K562 (cell line): ENCODE results near the gene SNRNP48. TPM values are rescaled to one million over a fixed set of nuclear protein-coding genes. Genes with fewer than 3 reads are reported as not detected.

Experiments
- ATAC-seq: fragments of 200-7000 bp; cut with Tn5 transposase; 3 replicates; pipeline ENCODE4 v1.9.1; 2020; ENCODE audit warnings: moderate library complexity
- BruUV-seq: library from RNA; stranded (reverse); fragments of 400-500 nt; replicated peaks from 2 replicates; lab custom pipeline; 2021; lab: Mats Ljungman, UMichigan
- CTCF ChIA-PET: fragments of 300-600 bp; formaldehyde crosslinking; extraction: SDS; loops from one replicate; lab custom pipeline; 2021; ENCODE audit warnings: low intra/inter-chr PET ratio; lab: Yijun Ruan, JAX
- POLR2A ChIA-PET: fragments of 300-600, 350-650 bp; sonication (Branson Sonifier 250); formaldehyde crosslinking; extraction: SDS; loops from one replicate; lab custom pipeline; 2021; ENCODE audit warnings: antibody characterized with exemption, inconsistent platforms; lab: Yijun Ruan, JAX
- DNase-seq, 4 experiments: peaks; one replicate each; pipeline versions ENCODE4 v3.0.0 to v3.0.0-alpha.2; 2011 to 2018; ENCODE audit warnings: low spot score in 3 of 4, mixed read lengths in 3 of 4; ENCODE audit errors: extremely low read depth in 1 of 4
- FAIRE-seq: peaks from 2 replicates; lab custom pipeline; 2011; peaks lifted over from hg19 to GRCh38; lab: Jason Lieb, UNC
- H2AFZ ChIP-seq: 2 replicates; pipeline ENCODE4 v1.6.0; 2011; ENCODE audit warnings: low read depth, low read length, control low read depth, inconsistent platforms
- H3K27ac ChIP-seq: fragments of 200-600 bp; 3 replicates; pipeline ENCODE4 v1.8.0; 2011; ENCODE audit warnings: low read depth, mild to moderate bottlenecking, control low read depth, inconsistent platforms, low read length, moderate library complexity, mixed read lengths; ENCODE audit errors: extremely low read depth
- H3K27me3 ChIP-seq, 2 experiments: fragments of 300-600 bp in 1 of 2; 2 replicates in 1 of 2; 3 replicates in 1 of 2; pipeline versions ENCODE4 v1.6.0 to v1.8.0; 2011; ENCODE audit warnings: inconsistent platforms in 2 of 2, low read length in 2 of 2, mild to moderate bottlenecking in 1 of 2, mixed read lengths in 1 of 2, moderate library complexity in 1 of 2; ENCODE audit not compliant: control insufficient read depth in 2 of 2, insufficient read depth in 2 of 2
- H3K36me3 ChIP-seq: fragments of 300-600 bp; 3 replicates; pipeline ENCODE4 v1.8.0; 2011; ENCODE audit warnings: mild to moderate bottlenecking, low read length, inconsistent platforms; ENCODE audit not compliant: control insufficient read depth, insufficient read depth
- H3K4me1 ChIP-seq, 2 experiments: fragments of 200-600 bp in 1 of 2; replicated peaks in 1 of 2; 2 replicates in 1 of 2; 3 replicates in 1 of 2; pipeline versions ENCODE4 v1.5.1 to v1.8.0; 2011; ENCODE audit warnings: inconsistent platforms in 2 of 2, low read length in 2 of 2, mild to moderate bottlenecking in 1 of 2, mixed read lengths in 1 of 2, moderate library complexity in 1 of 2; ENCODE audit not compliant: control insufficient read depth in 2 of 2, insufficient read depth in 2 of 2
- H3K4me2 ChIP-seq: 2 replicates; pipeline ENCODE4 v1.6.1; 2011; ENCODE audit warnings: low read length, control low read depth, inconsistent platforms, mixed read lengths; ENCODE audit not compliant: insufficient read depth
- H3K4me3 ChIP-seq: fragments of 200-600 bp; sonication (generic), shearing (Covaris generic); 2 replicates; pipeline ENCODE4 v1.5.1; 2016; ENCODE audit warnings: control low read depth, inconsistent platforms
- H3K79me2 ChIP-seq: fragments of 200-600 bp; 3 replicates; pipeline ENCODE4 v1.8.0; 2011; ENCODE audit warnings: low read length, inconsistent platforms; ENCODE audit not compliant: control insufficient read depth, insufficient read depth
- H3K9ac ChIP-seq, 2 experiments: 2 replicates each; pipeline versions ENCODE4 v1.6.0 to v1.6.1; 2011; ENCODE audit warnings: low read depth in 2 of 2, low read length in 2 of 2, control low read depth in 1 of 2, inconsistent platforms in 1 of 2, mild to moderate bottlenecking in 1 of 2, mixed read lengths in 1 of 2; ENCODE audit not compliant: insufficient read depth in 1 of 2
- H3K9me1 ChIP-seq: one replicate; pipeline ENCODE4 v1.6.0; 2011; ENCODE audit warnings: inconsistent platforms, mild to moderate bottlenecking, low read length, moderate library complexity; ENCODE audit not compliant: control insufficient read depth, insufficient read depth
- H3K9me3 ChIP-seq: replicated peaks from 2 replicates; pipeline ENCODE4 v1.5.1; 2011; ENCODE audit warnings: low read depth, low read length, inconsistent platforms; ENCODE audit not compliant: control insufficient read depth, insufficient read depth
- H4K20me1 ChIP-seq: replicated peaks from 2 replicates; pipeline ENCODE4 v1.6.1; 2011; ENCODE audit warnings: low read length, inconsistent platforms, mixed read lengths; ENCODE audit not compliant: control insufficient read depth, insufficient read depth
- GTF2B ChIP-seq: IDR thresholded peaks from 2 replicates; pipeline ENCODE4 v1.6.1; 2011; ENCODE audit not compliant: insufficient read length; ENCODE audit errors: extremely low read depth
- NFATC3 ChIP-seq: fragments of 450-650 bp; IDR thresholded peaks from 2 replicates; pipeline ENCODE4 v1.6.1; 2017; ENCODE audit warnings: mild to moderate bottlenecking
- NFXL1 ChIP-seq: fragments of 450-650 bp; formaldehyde crosslinking; IDR thresholded peaks from 2 replicates; pipeline ENCODE4 v1.4.0; 2021; ENCODE audit warnings: mild to moderate bottlenecking
- NR2C2 ChIP-seq, 2 experiments: fragments of 200-800 bp in 1 of 2; sonication (Bioruptor generic) in 1 of 2; sonication (generic) in 1 of 2; formaldehyde crosslinking in 1 of 2; IDR thresholded peaks; 2 replicates each; pipeline versions ENCODE4 v1.6.1 to v1.8.0; 2016 to 2022; ENCODE audit warnings: mild to moderate bottlenecking in 1 of 2, missing compliant biosample characterization in 1 of 2, missing genetic modification characterization in 1 of 2, missing genetic modification reagents in 1 of 2
- NR3C1 ChIP-seq: sonication (generic); formaldehyde crosslinking; IDR thresholded peaks from 2 replicates; pipeline ENCODE4 v1.8.1; 2022; ENCODE audit warnings: missing genetic modification reagents
- NRF1 ChIP-seq, 2 experiments: fragments of 450-650 bp; IDR thresholded peaks in 1 of 2; conservative IDR thresholded peaks in 1 of 2; 2 replicates each; pipeline ENCODE4 v1.6.1; 2014; ENCODE audit warnings: mild to moderate bottlenecking in 2 of 2
- RFX7 ChIP-seq: fragments of 250-450 bp; sonication (Bioruptor Pico); IDR thresholded peaks from 2 replicates; pipeline ENCODE4 v1.5.1; 2021; ENCODE audit warnings: mild to moderate bottlenecking
- TFAP4 ChIP-seq: sonication (generic); formaldehyde crosslinking; IDR thresholded peaks from 2 replicates; pipeline ENCODE4 v1.8.0; 2022; ENCODE audit warnings: missing genetic modification reagents, mild to moderate bottlenecking, moderate library complexity, borderline replicate concordance
- ZKSCAN1 ChIP-seq: fragments of 150-350 bp; IDR thresholded peaks from 2 replicates; pipeline ENCODE4 v1.6.1; 2016; ENCODE audit warnings: low read depth, low read length
- ZNF431 ChIP-seq: sonication (generic); formaldehyde crosslinking; IDR thresholded peaks from 2 replicates; pipeline ENCODE4 v1.8.0; 2022; ENCODE audit warnings: mild to moderate bottlenecking, missing genetic modification reagents
- ZNF512 ChIP-seq: IDR thresholded peaks from 2 replicates; pipeline ENCODE4 v1.6.1; 2016; ENCODE audit warnings: missing genetic modification characterization, missing compliant biosample characterization
- ZNF76 ChIP-seq: fragments of 250-450 bp; sonication (Bioruptor Pico); IDR thresholded peaks from 2 replicates; pipeline ENCODE4 v1.4.0; 2020; ENCODE audit warnings: mild to moderate bottlenecking, moderate library complexity, borderline replicate concordance
- WGBS: fragments of 100-300 bp; shearing (Covaris generic); methylation state at CpG from one replicate; pipeline ENCODE4 v1.1.6; 2016; ENCODE audit warnings: low coverage, mixed read lengths; ENCODE audit not compliant: insufficient coverage; ENCODE audit errors: missing lambda C conversion rate; 5-methylcytosine and 5-hydroxymethylcytosine counted together
- in situ Hi-C: fragments of 300-500 bp; cut with MboI; formaldehyde crosslinking; loops from 4 replicates; pipeline ENCODE4 v1.15.0; 2018; ENCODE audit warnings: inconsistent platforms, mixed read lengths
- intact Hi-C: fragments of 100-400 bp; cut with micrococcal nuclease; formaldehyde crosslinking; loops from 2 replicates; pipeline ENCODE4 v1.14.2; 2022
- polyA plus RNA-seq, 8 experiments: library from polyadenylated mRNA; depleted of rRNA in 4 of 8; stranded (reverse) in 5 of 8; unstranded in 3 of 8; fragments of >200 nt; fragmentation: Nextera tagmentation in 2 of 8; fragmentation: Illumina TruSeq in 1 of 8; extraction: Ambion mirVana in 2 of 8; extraction: Trizol in 1 of 8; gene quantifications; 2 replicates each; pipeline versions ENCODE4 v1.2.1 to v1.2.3, GENCODE V29; 2011 to 2014; ENCODE audit warnings: inconsistent platforms in 1 of 8, missing spikeins in 1 of 8
- total RNA-seq, 7 experiments: library from RNA; depleted of rRNA in 6 of 7; stranded (reverse); fragments of >200 nt in 6 of 7; fragmentation: Illumina TruSeq in 2 of 7; extraction: Trizol in 2 of 7; gene quantifications; 2 replicates each; pipeline versions ENCODE4 v1.2.1 to v1.2.3, GENCODE V29; 2011 to 2021; ENCODE audit warnings: low replicate concordance in 1 of 7

The SNRNP48 gene
- total and polyA plus RNA-seq, 9 of the 15 experiments (the other 6 are each of a cell fraction or from before 2014, with no cell fraction given) = 6.2 to 32.9 (median 18.6) TPM

GRCh38 chr6:7558781-7559180 is 31.2 kb upstream of the SNRNP48 start:
- no peaks in the 10 kb centered on the region for H3K36me3 ChIP-seq
- H3K27me3 ChIP-seq = peaks cover 55 to 59% of the 10 kb centered on the region in 2 experiments
- no peaks in the 10 kb centered on the region for H3K9me1 ChIP-seq
- no peak overlapping the region for H3K9ac ChIP-seq
- no peak for FAIRE-seq
- in situ Hi-C loops = no loop called here
- no peak for ATAC-seq
- WGBS = 0% methylated on average over 4 of the region's 4 CpGs
- ChIA-PET POLR2A (interaction anchor here (0.8 to 1.1 kb wide), 3 partner anchors 12 to 22 kb away, joined by 3 to 4 read pairs (median 4); no protein-coding TSS in a partner anchor), CTCF (no interaction called here)
- peaks cover 0 to 4% of the 10 kb centered on the region in 2 experiments; a peak in 1 of 5 replicates for H3K4me1 ChIP-seq
- no peaks in the 10 kb centered on the region for H3K79me2 ChIP-seq
- no peak overlapping the region for H3K4me2 ChIP-seq
- no peak overlapping the region for H3K27ac ChIP-seq
- H2AFZ ChIP-seq = no peak overlapping the region
- no peak for DNase-seq
- H3K9me3 ChIP-seq = no peaks in the 10 kb centered on the region
- H4K20me1 ChIP-seq = peaks cover 6% of the 10 kb centered on the region; the same call in 1 of the 2 replicates
- intact Hi-C loops = no loop called here
- no TSS peak for BruUV-seq
- H3K4me3 ChIP-seq = no peak overlapping the region
- no peak for TF ChIP-seq ZNF76 (CRISPR knock-in tag)
- no peak for TF ChIP-seq GTF2B
- no peak for TF ChIP-seq NFXL1 (CRISPR knock-in tag)
- TF ChIP-seq NR3C1 (CRISPR knock-in tag) = no peak
- TF ChIP-seq TFAP4 = no peak
- no peak for TF ChIP-seq ZKSCAN1
- TF ChIP-seq ZNF512 (tag) = no peak
- TF ChIP-seq NFATC3 = no peak
- no peak for TF ChIP-seq RFX7 (CRISPR knock-in tag)
- TF ChIP-seq ZNF431 (CRISPR knock-in tag) = no peak
- no peak for TF ChIP-seq NRF1 (conservative IDR thresholded peaks at IDR 0.05 in 1 of 2, IDR thresholded peaks at IDR 0.05 in 1 of 2)
- TF ChIP-seq NR2C2 (CRISPR knock-in tag; IDR thresholded peaks at IDR 0.05) = no peak
- no peak for TF ChIP-seq NR2C2 (tag; IDR thresholded peaks at IDR 0.05)
